Measurements from ENCODE around the gene CXCL17. TPM values are rescaled to one million over a fixed set of nuclear protein-coding genes. Genes with fewer than 3 reads are reported as not detected.

Gene CXCL17
- total and polyA plus RNA-seq, 7 donors, result 0.05 to 0.11 TPM; not detected in 5

DNA sequence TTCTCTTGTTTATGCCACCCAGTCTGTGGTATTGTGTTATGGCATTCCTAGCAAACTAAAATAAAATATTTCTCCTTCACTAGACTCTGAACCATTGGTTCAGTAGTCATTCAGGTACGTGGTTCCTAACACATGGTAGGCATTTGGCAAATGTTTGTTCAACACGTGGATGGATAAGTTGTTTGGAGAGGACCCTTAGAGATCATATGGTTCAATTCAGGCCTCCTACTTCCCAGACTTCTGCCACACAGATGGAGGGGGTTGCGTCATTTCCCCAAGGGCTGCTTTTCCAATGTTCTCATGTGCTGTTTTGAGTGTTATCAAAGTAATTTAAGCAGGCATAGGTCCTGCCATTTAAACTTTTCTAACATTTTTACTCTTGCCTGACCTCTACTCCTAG, 6.7 kb downstream of the CXCL17 start:
- WGBS, 3 donors, result 60 to 64% (median 64%) methylated on average over 3 of the region's 3 CpGs
- no peak for ATAC-seq
- H3K4me1 ChIP-seq, result peaks cover 6% of the 10 kb centered on the region
- TF ChIP-seq, protein P1, sequence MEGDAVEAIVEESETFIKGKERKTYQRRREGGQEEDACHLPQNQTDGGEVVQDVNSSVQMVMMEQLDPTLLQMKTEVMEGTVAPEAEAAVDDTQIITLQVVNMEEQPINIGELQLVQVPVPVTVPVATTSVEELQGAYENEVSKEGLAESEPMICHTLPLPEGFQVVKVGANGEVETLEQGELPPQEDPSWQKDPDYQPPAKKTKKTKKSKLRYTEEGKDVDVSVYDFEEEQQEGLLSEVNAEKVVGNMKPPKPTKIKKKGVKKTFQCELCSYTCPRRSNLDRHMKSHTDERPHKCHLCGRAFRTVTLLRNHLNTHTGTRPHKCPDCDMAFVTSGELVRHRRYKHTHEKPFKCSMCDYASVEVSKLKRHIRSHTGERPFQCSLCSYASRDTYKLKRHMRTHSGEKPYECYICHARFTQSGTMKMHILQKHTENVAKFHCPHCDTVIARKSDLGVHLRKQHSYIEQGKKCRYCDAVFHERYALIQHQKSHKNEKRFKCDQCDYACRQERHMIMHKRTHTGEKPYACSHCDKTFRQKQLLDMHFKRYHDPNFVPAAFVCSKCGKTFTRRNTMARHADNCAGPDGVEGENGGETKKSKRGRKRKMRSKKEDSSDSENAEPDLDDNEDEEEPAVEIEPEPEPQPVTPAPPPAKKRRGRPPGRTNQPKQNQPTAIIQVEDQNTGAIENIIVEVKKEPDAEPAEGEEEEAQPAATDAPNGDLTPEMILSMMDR (IDR thresholded peaks at IDR 0.05), result no peak
- no peaks in the 10 kb centered on the region for H3K27me3 ChIP-seq (ENCODE audit: insufficient read depth in 3 of 3, low read length in 2 of 3)
- DNase-seq, result no peak
- no peak overlapping the region for H3K27ac ChIP-seq
- H3K4me3 ChIP-seq, result no peak overlapping the region
- intact Hi-C loops (cut with DNase I), result loop anchor here in 1 of 2 donors (10.0 kb wide), 1 partner anchor 301 kb away; the partner anchor contains the start of gene POU2F2
- no peaks in the 10 kb centered on the region for H3K9me3 ChIP-seq
- no peaks in the 10 kb centered on the region for H3K36me3 ChIP-seq (ENCODE audit: insufficient read depth in 1 of 2, low read depth in 1 of 2)

DNA sequence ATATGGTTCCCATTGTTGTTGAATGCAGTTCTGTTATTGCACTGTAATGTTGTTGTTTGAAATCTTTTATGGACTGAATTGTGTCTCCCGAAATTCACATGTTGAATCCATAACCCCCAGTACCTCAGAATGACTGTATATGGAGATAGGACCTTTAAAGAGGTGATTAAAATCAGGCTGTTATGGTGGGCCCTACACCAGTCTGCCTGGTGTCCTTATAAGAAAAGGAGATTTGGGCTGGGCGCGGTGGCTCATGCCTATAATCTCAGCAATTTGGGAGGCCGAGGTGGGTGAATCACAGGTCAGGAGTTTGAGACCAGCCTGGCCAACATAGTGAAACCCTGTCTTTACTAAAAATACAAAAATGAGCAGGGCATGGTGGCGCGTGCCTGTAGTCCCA, 7.4 kb downstream of the CXCL17 start:
- no peaks in the 10 kb centered on the region for H3K27me3 ChIP-seq (ENCODE audit: insufficient read depth in 3 of 3, low read length in 2 of 3)
- ATAC-seq, result no peak
- no peak for DNase-seq
- H3K9me3 ChIP-seq, result no peaks in the 10 kb centered on the region
- intact Hi-C loops (cut with DNase I), result loop anchor here in 1 of 2 donors (10.0 kb wide), 1 partner anchor 301 kb away; the partner anchor contains the start of gene POU2F2
- WGBS, 3 donors, result 91 to 93% (median 93%) methylated on average over 6 of the region's 6 CpGs
- TF ChIP-seq, protein P1 (IDR thresholded peaks at IDR 0.05), result no peak
- H3K4me1 ChIP-seq, result peaks cover 3% of the 10 kb centered on the region
- no peak overlapping the region for H3K4me3 ChIP-seq
- no peak overlapping the region for H3K27ac ChIP-seq
- H3K36me3 ChIP-seq (ENCODE audit: insufficient read depth in 1 of 2, low read depth in 1 of 2), result no peaks in the 10 kb centered on the region

DNA sequence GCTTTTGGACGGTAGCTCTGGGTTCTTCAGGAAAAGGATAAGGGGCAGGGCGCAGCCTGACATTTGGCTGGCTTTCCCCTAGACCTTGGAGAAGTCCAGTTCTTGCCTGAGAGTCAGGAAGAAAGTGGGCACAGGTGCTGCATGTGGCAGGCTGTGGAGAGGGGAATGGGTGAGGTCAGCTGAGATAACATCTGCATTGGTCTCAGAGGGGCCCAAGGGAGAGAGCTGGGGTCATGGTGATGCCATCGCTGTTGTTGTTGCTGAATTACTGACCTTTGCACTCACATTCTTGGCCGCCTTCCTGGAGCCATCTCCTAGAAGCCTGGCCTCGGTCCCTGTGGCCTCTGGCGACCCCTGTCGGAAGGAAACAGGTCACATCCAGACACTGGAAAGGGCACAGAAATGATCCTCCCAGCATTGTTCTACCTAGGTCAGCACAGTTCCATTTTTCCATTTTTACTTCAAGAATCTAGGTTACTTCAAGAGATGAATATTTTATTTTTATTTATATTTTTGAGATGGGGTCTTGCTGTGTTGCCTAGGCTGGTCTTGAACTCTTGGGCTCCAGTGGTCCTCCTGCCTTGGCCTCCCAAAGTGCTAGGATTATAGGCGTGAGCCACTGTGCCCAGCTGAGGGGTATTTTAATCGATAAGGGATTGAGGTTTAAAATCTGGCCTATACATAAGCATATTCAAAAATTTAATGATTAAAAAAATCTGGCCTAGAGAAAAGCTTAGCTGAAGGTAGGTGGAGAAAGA, 9.1 kb downstream of the CXCL17 start:
- TF ChIP-seq, protein P1 (IDR thresholded peaks at IDR 0.05), result peak; percentile 56
- Histone ChIP-seq H3K4me1 (no peaks in the 10 kb centered on the region), H3K4me3 (no peak overlapping the region), H3K27ac (peak overlapping the region; percentile 9), H3K36me3 (ENCODE audit: insufficient read depth in 1 of 2, low read depth in 1 of 2) (no peaks in the 10 kb centered on the region), H3K9me3 (no peaks in the 10 kb centered on the region), H3K27me3 (ENCODE audit: insufficient read depth in 3 of 3, low read length in 2 of 3) (no peaks in the 10 kb centered on the region)
- intact Hi-C loops (cut with DNase I), result loop anchor here in 1 of 2 donors (10.0 kb wide), 1 partner anchor 299 kb away; the partner anchor contains the start of gene POU2F2
- DNase-seq (peak; percentile 83 to 91), ATAC-seq (peak; percentile 44 to 89 (median 79))
- WGBS, 3 donors, result 25 to 32% (median 27%) methylated on average over 9 of the region's 9 CpGs

DNA sequence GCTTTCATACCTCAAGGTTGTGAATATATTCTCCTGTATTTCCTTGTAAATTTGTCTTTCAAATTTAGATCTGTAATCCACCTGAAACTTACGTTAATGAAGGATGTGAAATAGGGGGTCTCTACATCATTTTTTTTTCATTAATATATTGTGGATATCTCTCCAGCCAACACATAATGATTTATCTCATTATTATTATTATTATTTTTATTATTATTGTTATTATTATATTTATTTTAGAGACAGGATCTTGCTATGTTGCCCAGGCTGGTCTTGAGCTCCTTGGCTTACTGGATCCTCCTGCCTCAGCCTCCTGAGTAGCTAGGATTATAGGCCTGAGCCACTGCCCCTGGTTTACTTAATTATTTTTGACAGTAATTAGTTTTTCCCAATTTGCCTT, 11.3 kb downstream of the CXCL17 start:
- no peak for DNase-seq
- H3K27ac ChIP-seq, result no peak overlapping the region
- TF ChIP-seq, protein P1 (IDR thresholded peaks at IDR 0.05), result no peak
- no peaks in the 10 kb centered on the region for H3K4me1 ChIP-seq
- no peak overlapping the region for H3K4me3 ChIP-seq
- no peaks in the 10 kb centered on the region for H3K36me3 ChIP-seq (ENCODE audit: insufficient read depth in 1 of 2, low read depth in 1 of 2)
- intact Hi-C loops (cut with DNase I), result loop anchor here in 1 of 2 donors (10.0 kb wide), 1 partner anchor 297 kb away; the partner anchor contains the start of gene POU2F2
- H3K9me3 ChIP-seq, result no peaks in the 10 kb centered on the region
- no peak for ATAC-seq
- peaks cover 0 to 1% (median 0%) of the 10 kb centered on the region in 3 donors for H3K27me3 ChIP-seq (ENCODE audit: insufficient read depth in 3 of 3, low read length in 2 of 3)
- 90 to 100% (median 97%) methylated on average over 1 of the region's 1 CpG for WGBS, 3 donors

Measured in psoas muscle (tissue), 8 donors.